WI38 (cell line): ENCODE measurements around the gene TBC1D12.
A peak's percentile ranks its signal among the peaks of the same experiment; 100 is the strongest.
"Not testable (repeated sequence)": the region's sequence is repeated elsewhere in the genome, so short reads cannot be mapped to it uniquely, and the experiment has no call there.

Source experiments
- H3K4me3 ChIP-seq: 2 replicates; pipeline ENCODE4 v1.5.1; 2011; ENCODE audit warnings: low read depth, mild to moderate bottlenecking, control low read depth, low read length
- CTCF ChIP-seq: IDR thresholded peaks from 2 replicates; pipeline ENCODE4 v1.5.1; 2012; ENCODE audit warnings: low read depth, mild to moderate bottlenecking, control low read depth, low read length

The TBC1D12 gene

GRCh38 chr10:94383530-94383929, 18.8 kb upstream of the TBC1D12 start:
- TF ChIP-seq CTCF = no peak
- no peak overlapping the region for H3K4me3 ChIP-seq

GRCh38 chr10:94385733-94386132, 16.6 kb upstream of the TBC1D12 start:
- not testable (repeated sequence) for H3K4me3 ChIP-seq

- not testable (repeated sequence) for H3K4me3 ChIP-seq
These were observed 10.2 kb upstream of the TBC1D12 start for GRCh38 chr10:94392117-94392516.

GRCh38 chr10:94397549-94398370, 4.6 kb upstream of the TBC1D12 start:
- TF ChIP-seq CTCF = no peak
- H3K4me3 ChIP-seq = no peak overlapping the region

GRCh38 chr10:94398762-94399161, 3.6 kb upstream of the TBC1D12 start:
- no peak overlapping the region for H3K4me3 ChIP-seq
- TF ChIP-seq CTCF = no peak

GRCh38 chr10:94402843-94403379, 570 bp downstream of the TBC1D12 start:
- TF ChIP-seq CTCF = no peak
- H3K4me3 ChIP-seq = peak overlapping the region; percentile 86

GRCh38 chr10:94403380-94404213, 1.3 kb downstream of the TBC1D12 start:
- peak overlapping the region; percentile 86 for H3K4me3 ChIP-seq
- no peak for TF ChIP-seq CTCF

GRCh38 chr10:94405406-94405805, 3.1 kb downstream of the TBC1D12 start:
- no peak overlapping the region for H3K4me3 ChIP-seq
- no peak for TF ChIP-seq CTCF
